ENCODE data around the gene TMEM247. TPM values are rescaled to one million over a fixed set of nuclear protein-coding genes. Genes with fewer than 3 reads are reported as not detected.
"Not testable (repeated sequence)": the region's sequence is repeated elsewhere in the genome, so short reads cannot be mapped to it uniquely, and the experiment has no call there.

The TMEM247 gene
- total RNA-seq, 1 experiment from 2014 or later, result not detected

DNA sequence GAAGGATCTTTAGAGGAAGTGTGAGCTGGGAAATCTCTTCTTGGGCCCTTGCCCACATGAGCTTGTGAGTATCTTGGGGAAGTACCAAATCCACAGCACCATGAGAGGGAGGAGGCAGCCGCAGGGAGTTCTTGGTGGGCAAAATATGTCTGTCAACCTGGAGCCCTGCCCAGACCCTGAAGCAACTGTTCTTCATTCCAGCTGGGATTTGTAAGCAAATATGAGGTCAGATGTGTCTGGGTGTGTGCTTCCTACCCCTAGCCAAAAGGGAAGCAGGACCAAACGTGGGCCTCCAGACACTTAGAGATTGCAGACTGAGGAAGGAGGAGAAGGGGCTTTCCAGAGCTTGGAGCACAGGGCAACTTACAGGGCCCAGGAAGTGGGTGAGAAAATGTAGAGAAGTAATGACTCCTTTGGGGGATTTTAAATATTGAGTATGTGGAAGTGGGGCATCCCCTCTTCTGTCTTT is 41.9 kb downstream of the TMEM247 start:
- H3K4me2 ChIP-seq (ENCODE audit: insufficient read depth, insufficient read length, low read length), result no peak overlapping the region
- H3K4me1 ChIP-seq (ENCODE audit: insufficient read depth, low read length), result no peaks in the 10 kb centered on the region; the same call in 1 of the 2 replicates
- no peak for DNase-seq
- Mint-ChIP-seq H3K36me3 (ENCODE audit: insufficient read depth in 1 of 3, low read depth in 3 of 3) (no peaks in the 10 kb centered on the region), H3K4me3 (no peak overlapping the region), H3K27me3 (ENCODE audit: low read depth) (no peaks in the 10 kb centered on the region), H3K9me3 (no peaks in the 10 kb centered on the region), H3K27ac (no peak overlapping the region), H3K4me1 (no peaks in the 10 kb centered on the region)
- no peak overlapping the region for H3K23ac ChIP-seq (ENCODE audit: insufficient read length, low read depth, low read length)
- no peaks in the 10 kb centered on the region for H3K23me2 ChIP-seq (ENCODE audit: insufficient read length, low read depth, low read length, poor library complexity, severe bottlenecking)
- no peak overlapping the region for H3K14ac ChIP-seq (ENCODE audit: insufficient read depth, low read length)
- H4K8ac ChIP-seq (replicated peaks; ENCODE audit: insufficient read length, low read depth, low read length), result no peak overlapping the region
- TF ChIP-seq, protein P1, sequence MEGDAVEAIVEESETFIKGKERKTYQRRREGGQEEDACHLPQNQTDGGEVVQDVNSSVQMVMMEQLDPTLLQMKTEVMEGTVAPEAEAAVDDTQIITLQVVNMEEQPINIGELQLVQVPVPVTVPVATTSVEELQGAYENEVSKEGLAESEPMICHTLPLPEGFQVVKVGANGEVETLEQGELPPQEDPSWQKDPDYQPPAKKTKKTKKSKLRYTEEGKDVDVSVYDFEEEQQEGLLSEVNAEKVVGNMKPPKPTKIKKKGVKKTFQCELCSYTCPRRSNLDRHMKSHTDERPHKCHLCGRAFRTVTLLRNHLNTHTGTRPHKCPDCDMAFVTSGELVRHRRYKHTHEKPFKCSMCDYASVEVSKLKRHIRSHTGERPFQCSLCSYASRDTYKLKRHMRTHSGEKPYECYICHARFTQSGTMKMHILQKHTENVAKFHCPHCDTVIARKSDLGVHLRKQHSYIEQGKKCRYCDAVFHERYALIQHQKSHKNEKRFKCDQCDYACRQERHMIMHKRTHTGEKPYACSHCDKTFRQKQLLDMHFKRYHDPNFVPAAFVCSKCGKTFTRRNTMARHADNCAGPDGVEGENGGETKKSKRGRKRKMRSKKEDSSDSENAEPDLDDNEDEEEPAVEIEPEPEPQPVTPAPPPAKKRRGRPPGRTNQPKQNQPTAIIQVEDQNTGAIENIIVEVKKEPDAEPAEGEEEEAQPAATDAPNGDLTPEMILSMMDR (conservative IDR thresholded peaks at IDR 0.05), result no peak
- no peak overlapping the region for H3K27ac ChIP-seq (ENCODE audit: insufficient read length, low read depth, low read length)
- no peak overlapping the region for H2BK5ac ChIP-seq (ENCODE audit: insufficient read length, low read length)
- no peak overlapping the region for H3K4ac ChIP-seq (ENCODE audit: low read depth, low read length)
- no peak overlapping the region for H3K9ac ChIP-seq (ENCODE audit: extremely low read depth, insufficient read length, low read length)
- H4K91ac ChIP-seq (ENCODE audit: insufficient read length, low read depth, low read length), result no peak overlapping the region
- no peak overlapping the region for H3T11ph ChIP-seq (ENCODE audit: low read length)
- H3K9me3 ChIP-seq (ENCODE audit: control insufficient read depth, low read depth, low read length), result no peaks in the 10 kb centered on the region
- no peak overlapping the region for H2BK20ac ChIP-seq (ENCODE audit: low read depth, low read length, poor library complexity, severe bottlenecking)
- no peaks in the 10 kb centered on the region for H3K79me2 ChIP-seq (ENCODE audit: insufficient read depth, low read length)
- H3K79me1 ChIP-seq (ENCODE audit: insufficient read depth, low read depth, low read length, poor library complexity, severe bottlenecking), result no peaks in the 10 kb centered on the region
- no peak overlapping the region for H2BK120ac ChIP-seq (ENCODE audit: low read depth, low read length, poor library complexity, severe bottlenecking)
- no peak overlapping the region for H3K18ac ChIP-seq (ENCODE audit: insufficient read length, low read depth, low read length)
- no peak overlapping the region for H3K56ac ChIP-seq (ENCODE audit: insufficient read length, low read depth, low read length)
- H4K5ac ChIP-seq (ENCODE audit: insufficient read length, low read depth, low read length), result no peak overlapping the region
- no peaks in the 10 kb centered on the region for H4K20me1 ChIP-seq (ENCODE audit: control insufficient read depth, insufficient read depth, insufficient read length)
- H2BK15ac ChIP-seq (ENCODE audit: low read depth, low read length), result no peak overlapping the region
- no peaks in the 10 kb centered on the region for H3K27me3 ChIP-seq (ENCODE audit: insufficient read depth, low read length)
- no CpG with 5 or more reads among the region's 2 CpGs for WGBS (ENCODE audit: extremely low coverage, insufficient read length, low lambda C conversion rate)
- no peak overlapping the region for H2AK5ac ChIP-seq (ENCODE audit: insufficient read length, low read length)
- H2AFZ ChIP-seq (ENCODE audit: low read length), result no peak overlapping the region
- H2BK12ac ChIP-seq (ENCODE audit: insufficient read length, low read depth, low read length), result no peak overlapping the region

DNA sequence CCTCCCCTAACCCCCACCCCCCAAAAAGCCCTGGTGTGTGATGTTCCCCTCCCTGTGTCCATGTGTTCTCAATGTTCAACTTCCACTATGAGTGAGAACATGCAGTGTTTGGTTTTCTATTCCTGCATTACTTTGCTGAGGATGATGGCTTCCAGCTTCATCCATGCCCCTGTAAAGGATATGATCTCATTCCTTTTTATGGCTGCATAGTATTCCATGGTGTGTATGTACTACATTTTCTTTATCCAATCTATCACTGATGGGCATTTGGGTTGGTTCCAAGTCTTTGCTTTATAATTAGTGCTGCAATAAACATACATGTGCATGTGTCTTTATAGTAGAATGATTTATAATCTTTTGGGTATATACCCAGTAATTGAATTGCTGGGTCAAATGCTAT is 43.0 kb downstream of the TMEM247 start:
- H3K9ac ChIP-seq (ENCODE audit: extremely low read depth, insufficient read length, low read length); H3T11ph ChIP-seq (ENCODE audit: low read length); H3K4ac ChIP-seq (ENCODE audit: low read depth, low read length); H2BK120ac ChIP-seq (ENCODE audit: low read depth, low read length, poor library complexity, severe bottlenecking); H3K27me3 Mint-ChIP-seq (ENCODE audit: low read depth); H3K4me3 Mint-ChIP-seq; H3K36me3 Mint-ChIP-seq (ENCODE audit: insufficient read depth in 1 of 3, low read depth in 3 of 3); H3K9me3 ChIP-seq (ENCODE audit: control insufficient read depth, low read depth, low read length); H3K14ac ChIP-seq (ENCODE audit: insufficient read depth, low read length); H3K18ac ChIP-seq (ENCODE audit: insufficient read length, low read depth, low read length); H3K79me2 ChIP-seq (ENCODE audit: insufficient read depth, low read length); H3K4me2 ChIP-seq (ENCODE audit: insufficient read depth, insufficient read length, low read length); DNase-seq; H4K8ac ChIP-seq (replicated peaks; ENCODE audit: insufficient read length, low read depth, low read length); H2AK5ac ChIP-seq (ENCODE audit: insufficient read length, low read length); H2BK20ac ChIP-seq (ENCODE audit: low read depth, low read length, poor library complexity, severe bottlenecking); H4K20me1 ChIP-seq (ENCODE audit: control insufficient read depth, insufficient read depth, insufficient read length); H3K79me1 ChIP-seq (ENCODE audit: insufficient read depth, low read depth, low read length, poor library complexity, severe bottlenecking); H4K5ac ChIP-seq (ENCODE audit: insufficient read length, low read depth, low read length); H3K4me1 Mint-ChIP-seq; H3K23me2 ChIP-seq (ENCODE audit: insufficient read length, low read depth, low read length, poor library complexity, severe bottlenecking); H3K27ac Mint-ChIP-seq; H3K4me1 ChIP-seq (ENCODE audit: insufficient read depth, low read length); H2BK5ac ChIP-seq (ENCODE audit: insufficient read length, low read length); H3K27ac ChIP-seq (ENCODE audit: insufficient read length, low read depth, low read length); H3K56ac ChIP-seq (ENCODE audit: insufficient read length, low read depth, low read length); H4K91ac ChIP-seq (ENCODE audit: insufficient read length, low read depth, low read length); H3K9me3 Mint-ChIP-seq; H2AFZ ChIP-seq (ENCODE audit: low read length); H3K23ac ChIP-seq (ENCODE audit: insufficient read length, low read depth, low read length); H2BK12ac ChIP-seq (ENCODE audit: insufficient read length, low read depth, low read length); H3K27me3 ChIP-seq (ENCODE audit: insufficient read depth, low read length); H2BK15ac ChIP-seq (ENCODE audit: low read depth, low read length): not testable (repeated sequence)

All from H9 (cell line).